ENCODE data around the gene STXBP6. TPM values are rescaled to one million over a fixed set of nuclear protein-coding genes. Genes with fewer than 3 reads are reported as not detected.

The STXBP6 gene
- total RNA-seq, 4 donors from 2014 or later, result 7.1 to 16.8 (median 8.9) TPM

GRCh38 chr14:24956104-24956503, 93.8 kb downstream of the STXBP6 start:
- no peak overlapping the region for H3K27ac ChIP-seq
- intact Hi-C loops (cut with DNase I; ENCODE audit: low total_unique reads), result no loop called here
- 78 to 87% methylated on average over 4 of the region's 4 CpGs for WGBS, 2 donors (ENCODE audit: low coverage in 1 of 2)
- peaks cover 23 to 35% (median 30%) of the 10 kb centered on the region in 4 donors for H3K4me1 ChIP-seq
- no peaks in the 10 kb centered on the region for H3K36me3 ChIP-seq
- H3K4me3 ChIP-seq, result no peak overlapping the region
- H3K9me3 ChIP-seq, result no peaks in the 10 kb centered on the region
- no peaks in the 10 kb centered on the region for H3K27me3 ChIP-seq
- in situ Hi-C loops (cut with MboI; ENCODE audit: low pct_ligation_motif_present in 1 of 4, low pct_unique_long_range_greater_than_20kb in 1 of 4, low sequenced_read_pairs in 3 of 4), result no loop called here
- DNase-seq, result no peak
- TF ChIP-seq POLR2AphosphoS5 (IDR thresholded peaks at IDR 0.05) (no peak), POLR2A (IDR thresholded peaks at IDR 0.05) (no peak), CTCF (IDR thresholded peaks at IDR 0.05) (no peak), EP300 (IDR thresholded peaks at IDR 0.05; ENCODE audit: low read depth) (no peak)

- Histone ChIP-seq H3K4me1 (peaks cover 10 to 21% (median 16%) of the 10 kb centered on the region in 4 donors), H3K9me3 (no peaks in the 10 kb centered on the region), H3K27me3 (no peaks in the 10 kb centered on the region), H3K36me3 (no peaks in the 10 kb centered on the region), H3K4me3 (no peak overlapping the region), H3K27ac (no peak overlapping the region)
- DNase-seq, result no peak
- intact Hi-C loops (cut with DNase I; ENCODE audit: low total_unique reads), result no loop called here
- in situ Hi-C loops (cut with MboI; ENCODE audit: low pct_ligation_motif_present in 1 of 4, low pct_unique_long_range_greater_than_20kb in 1 of 4, low sequenced_read_pairs in 3 of 4), result no loop called here
- TF ChIP-seq EP300 (IDR thresholded peaks at IDR 0.05; ENCODE audit: low read depth), result no peak
- no peak for TF ChIP-seq POLR2A (IDR thresholded peaks at IDR 0.05)
- no peak for TF ChIP-seq POLR2AphosphoS5 (IDR thresholded peaks at IDR 0.05)
- TF ChIP-seq CTCF (IDR thresholded peaks at IDR 0.05), result no peak
- 81 to 100% methylated on average over 1 to 2 of the region's 2 CpGs for WGBS, 2 donors (ENCODE audit: low coverage in 1 of 2)
Measured at GRCh38 chr14:24954700-24955037, 95.3 kb downstream of the STXBP6 start.

- no peak overlapping the region for H3K27ac ChIP-seq
- H3K9me3 ChIP-seq, result no peaks in the 10 kb centered on the region
- WGBS, 2 donors (ENCODE audit: low coverage in 1 of 2), result 60 to 78% methylated on average over 1 to 4 of the region's 4 CpGs
- no peaks in the 10 kb centered on the region for H3K36me3 ChIP-seq
- no peak for DNase-seq
- no peaks in the 10 kb centered on the region for H3K27me3 ChIP-seq
- in situ Hi-C loops (cut with MboI; ENCODE audit: low pct_ligation_motif_present in 1 of 4, low pct_unique_long_range_greater_than_20kb in 1 of 4, low sequenced_read_pairs in 3 of 4), result no loop called here
- intact Hi-C loops (cut with DNase I; ENCODE audit: low total_unique reads), result no loop called here
- no peak overlapping the region for H3K4me3 ChIP-seq
- TF ChIP-seq CTCF (IDR thresholded peaks at IDR 0.05), result no peak
- no peak for TF ChIP-seq POLR2AphosphoS5 (IDR thresholded peaks at IDR 0.05)
- H3K4me1 ChIP-seq, result peaks cover 5 to 16% (median 12%) of the 10 kb centered on the region in 4 donors
Measured at GRCh38 chr14:24954037-24954699, 95.8 kb downstream of the STXBP6 start.

- no peak overlapping the region for H3K4me3 ChIP-seq
- peaks cover 0 to 6% (median 3%) of the 10 kb centered on the region in 4 donors for H3K4me1 ChIP-seq
- H3K27me3 ChIP-seq, result no peaks in the 10 kb centered on the region
- no peak for DNase-seq
- H3K36me3 ChIP-seq, result no peaks in the 10 kb centered on the region
- in situ Hi-C loops (cut with MboI; ENCODE audit: low pct_ligation_motif_present in 1 of 4, low pct_unique_long_range_greater_than_20kb in 1 of 4, low sequenced_read_pairs in 3 of 4) (no loop called here), intact Hi-C loops (cut with DNase I; ENCODE audit: low total_unique reads) (no loop called here)
- 85 to 93% methylated on average over 8 of the region's 8 CpGs for WGBS, 2 donors (ENCODE audit: low coverage in 1 of 2)
- TF ChIP-seq EP300 (IDR thresholded peaks at IDR 0.05; ENCODE audit: low read depth) (no peak), POLR2A (IDR thresholded peaks at IDR 0.05) (no peak), POLR2AphosphoS5 (IDR thresholded peaks at IDR 0.05) (no peak), CTCF (IDR thresholded peaks at IDR 0.05) (peak in 1 of 5 experiments; percentile 13)
- H3K9me3 ChIP-seq, result no peaks in the 10 kb centered on the region
- H3K27ac ChIP-seq, result no peak overlapping the region
Measured at GRCh38 chr14:24952851-24953666, 96.9 kb downstream of the STXBP6 start.
